HepG2 (cell line): ENCODE data around the gene ADAMTS12. TPM values are rescaled to one million over a fixed set of nuclear protein-coding genes. Genes with fewer than 3 reads are reported as not detected.

Experiments used
- ATAC-seq: fragments of 200-7000 bp; cut with Tn5 transposase; 3 replicates; pipeline ENCODE4 v1.9.1; 2020; ENCODE audit warnings: mild to moderate bottlenecking, moderate library complexity
- BruUV-seq: library from RNA; stranded (reverse); fragments of 400-500 nt; replicated peaks from 2 replicates; lab custom pipeline; 2021; lab: Mats Ljungman, UMichigan
- CTCF ChIA-PET: fragments of 300-600 bp; formaldehyde crosslinking; extraction: SDS; loops from one replicate; lab custom pipeline; 2021; ENCODE audit warnings: low total read pairs, inconsistent platforms, low intra/inter-chr PET ratio; lab: Yijun Ruan, JAX
- POLR2A ChIA-PET: fragments of 350-600 bp; sonication (Branson Sonifier 250); formaldehyde crosslinking; loops from one replicate; lab custom pipeline; 2020; ENCODE audit warnings: antibody characterized with exemption, inconsistent platforms; lab: Yijun Ruan, JAX
- DNase-seq: peaks from one replicate; pipeline ENCODE4 v3.0.0-alpha.2; 2015; ENCODE audit warnings: low spot score
- FAIRE-seq: peaks from 3 replicates; lab custom pipeline; 2011; peaks lifted over from hg19 to GRCh38; lab: Jason Lieb, UNC
- H2AFZ ChIP-seq: one replicate; pipeline ENCODE4 v1.6.1; 2011; ENCODE audit warnings: low read length, inconsistent platforms
- H3K27ac ChIP-seq: fragments of 300-600 bp; 3 replicates; pipeline ENCODE4 v1.8.0; 2011; ENCODE audit warnings: mixed run types, mild to moderate bottlenecking, mixed read lengths, low read length, inconsistent platforms; ENCODE audit not compliant: insufficient read depth; ENCODE audit errors: extremely low read length
- H3K27me3 ChIP-seq, 2 experiments: fragments of 200-600 bp in 1 of 2; 2 replicates in 1 of 2; 3 replicates in 1 of 2; pipeline versions ENCODE4 v1.6.0 to v1.8.0; 2011; ENCODE audit warnings: low read length in 2 of 2, mild to moderate bottlenecking in 2 of 2, moderate library complexity in 2 of 2, inconsistent platforms in 1 of 2; ENCODE audit not compliant: insufficient read depth in 2 of 2, control insufficient read depth in 1 of 2
- H3K36me3 ChIP-seq, 2 experiments: fragments of 200-600 bp in 1 of 2; replicated peaks in 1 of 2; 2 replicates in 1 of 2; 3 replicates in 1 of 2; pipeline versions ENCODE4 v1.5.1 to v1.8.0; 2011; ENCODE audit warnings: low read length in 2 of 2, inconsistent platforms in 1 of 2; ENCODE audit not compliant: insufficient read depth in 2 of 2, control insufficient read depth in 1 of 2
- H3K4me1 ChIP-seq: 2 replicates; pipeline ENCODE4 v1.5.1; 2012; ENCODE audit warnings: low read length, inconsistent platforms; ENCODE audit not compliant: insufficient read depth
- H3K4me2 ChIP-seq: 2 replicates; pipeline ENCODE4 v1.6.0; 2011; ENCODE audit warnings: low read depth, low read length, inconsistent platforms
- H3K4me3 ChIP-seq, 3 experiments: fragments of 200-600 bp in 1 of 3; sonication (generic), shearing (Covaris generic) in 1 of 3; replicated peaks in 1 of 3; 2 replicates each; pipeline ENCODE4 v1.5.1; 2011 to 2016; ENCODE audit warnings: low read length in 3 of 3, inconsistent platforms in 2 of 3, low read depth in 2 of 3, mild to moderate bottlenecking in 2 of 3, control low read depth in 1 of 3, mixed read lengths in 1 of 3; ENCODE audit not compliant: insufficient read depth in 1 of 3
- H3K79me2 ChIP-seq: one replicate; pipeline ENCODE4 v1.6.1; 2011; ENCODE audit warnings: low read length, inconsistent platforms; ENCODE audit not compliant: insufficient read depth
- H3K9ac ChIP-seq: 2 replicates; pipeline ENCODE4 v1.6.0; 2011; ENCODE audit warnings: mild to moderate bottlenecking, low read depth, low read length, inconsistent platforms; ENCODE audit not compliant: insufficient read depth
- H3K9me3 ChIP-seq: 2 replicates; pipeline ENCODE4 v1.5.1; 2012; ENCODE audit warnings: mild to moderate bottlenecking, low read length
- H4K20me1 ChIP-seq: 2 replicates; pipeline ENCODE4 v1.6.0; 2011; ENCODE audit warnings: inconsistent platforms, mild to moderate bottlenecking, low read length, moderate library complexity; ENCODE audit not compliant: insufficient read depth
- MIER2 ChIP-seq: IDR thresholded peaks from 2 replicates; pipeline ENCODE4 v1.6.1; 2016; ENCODE audit warnings: missing biosample characterization, missing genetic modification reagents
- U2AF1 ChIP-seq: fragments of 200-400 bp; formaldehyde crosslinking; optimal IDR thresholded peaks from 2 replicates; pipeline ENCODE3; 2017; ENCODE audit warnings: mild to moderate bottlenecking, low read depth, low read length
- WGBS: methylation state at CpG from one replicate; pipeline ENCODE4 v1.1.6; 2017; ENCODE audit warnings: low lambda C conversion rate; 5-methylcytosine and 5-hydroxymethylcytosine counted together
- in situ Hi-C: cut with HindIII; loops from 2 replicates; pipeline ENCODE4 v1.10.0; 2017; ENCODE audit warnings: low pct_unique_long_range_greater_than_20kb; ENCODE audit not compliant: extremely low pct_ligation_motif_present
- intact Hi-C: fragments of 100-400 bp; cut with micrococcal nuclease; formaldehyde crosslinking; loops from one replicate; pipeline ENCODE4 v1.10.0; 2022; ENCODE audit not compliant: unreplicated experiment
- polyA plus RNA-seq, 8 experiments: library from polyadenylated mRNA; depleted of rRNA in 3 of 8; stranded (reverse) in 7 of 8; unstranded in 1 of 8; fragments of >200 nt; fragmentation: Illumina TruSeq in 4 of 8; extraction: Trizol in 4 of 8; gene quantifications; 2 replicates each; pipeline versions ENCODE4 v1.2.1 to v1.2.3, GENCODE V29; 2011 to 2016; ENCODE audit warnings: low read depth in 4 of 8, missing spikeins in 1 of 8, mixed read lengths in 1 of 8; ENCODE audit not compliant: insufficient read depth in 1 of 8
- total RNA-seq, 5 experiments: library from RNA; depleted of rRNA; stranded (reverse); fragments of >200 nt; fragmentation: Illumina TruSeq; extraction: Trizol; gene quantifications; 2 replicates each; pipeline ENCODE4 v1.2.3, GENCODE V29; 2016; ENCODE audit warnings: low read depth in 1 of 5

The ADAMTS12 gene
- total and polyA plus RNA-seq, 2 of the 13 experiments (the other 11 are each of a cell fraction or from before 2014, with no cell fraction given) = 0.03 TPM; not detected in 1

GRCh38 chr5:33817301-33817700 lies 74.5 kb downstream of the ADAMTS12 start:
- in situ Hi-C loops = no loop called here
- no TSS peak for BruUV-seq
- intact Hi-C loops = loop anchor here (10.0 kb wide), 1 partner anchor 118 kb away; the partner anchor contains the start of gene RXFP3
- FAIRE-seq (no peak), ATAC-seq (no peak)
- Histone ChIP-seq H3K9ac (no peak overlapping the region), H3K36me3 (no peaks in the 10 kb centered on the region), H3K27ac (no peak overlapping the region), H3K9me3 (no peaks in the 10 kb centered on the region), H3K4me2 (no peak overlapping the region), H3K4me1 (no peaks in the 10 kb centered on the region), H3K27me3 (no peaks in the 10 kb centered on the region)
- TF ChIP-seq MIER2 (CRISPR knock-in tag) = no peak
- TF ChIP-seq, all 625 proteins: peak for 0
- no peaks in the 10 kb centered on the region for H3K79me2 ChIP-seq
- H3K4me3 ChIP-seq = no peak overlapping the region
- no peaks in the 10 kb centered on the region for H4K20me1 ChIP-seq
- POLR2A ChIA-PET = no interaction called here
- H2AFZ ChIP-seq = no peak overlapping the region
- CTCF ChIA-PET = no interaction called here
- DNase-seq = no peak

GRCh38 chr5:33816791-33817190 lies 75.0 kb downstream of the ADAMTS12 start:
- ChIA-PET CTCF (no interaction called here), POLR2A (no interaction called here)
- no peaks in the 10 kb centered on the region for H3K9me3 ChIP-seq
- H3K27ac ChIP-seq = no peak overlapping the region
- H3K36me3 ChIP-seq = no peaks in the 10 kb centered on the region
- BruUV-seq = no TSS peak
- no peak for ATAC-seq
- TF ChIP-seq U2AF1 = no peak
- intact Hi-C loops (loop anchor here (10.0 kb wide), 1 partner anchor 118 kb away; the partner anchor contains the start of gene RXFP3), in situ Hi-C loops (no loop called here)
- no peak for DNase-seq
- no peak overlapping the region for H2AFZ ChIP-seq
- H3K27me3 ChIP-seq = no peaks in the 10 kb centered on the region
- no peak overlapping the region for H3K9ac ChIP-seq
- no peaks in the 10 kb centered on the region for H3K79me2 ChIP-seq
- no peak for FAIRE-seq
- no peaks in the 10 kb centered on the region for H4K20me1 ChIP-seq
- no peak overlapping the region for H3K4me3 ChIP-seq
- H3K4me2 ChIP-seq = no peak overlapping the region
- 5% methylated on average over 1 of the region's 1 CpG for WGBS
- H3K4me1 ChIP-seq = no peaks in the 10 kb centered on the region
